Ishikawa (cell line): ENCODE measurements around the gene AVEN.

Experiments used
- CEBPB ChIP-seq: IDR thresholded peaks from 2 replicates; pipeline ENCODE4 v1.6.1; 2012
- CREB1 ChIP-seq: IDR thresholded peaks from 2 replicates; pipeline ENCODE4 v1.6.1; 2012; ENCODE audit warnings: low read depth
- EGR1 ChIP-seq: IDR thresholded peaks from 2 replicates; pipeline ENCODE4 v1.6.1; 2012
- EP300 ChIP-seq: IDR thresholded peaks from 2 replicates; pipeline ENCODE4 v1.6.1; 2012; ENCODE audit warnings: borderline replicate concordance
- FOXM1 ChIP-seq: IDR thresholded peaks from 2 replicates; pipeline ENCODE4 v1.6.1; 2012; ENCODE audit warnings: low read depth, borderline replicate concordance
- MAX ChIP-seq: IDR thresholded peaks from 2 replicates; pipeline ENCODE4 v1.6.1; 2012
- NFIC ChIP-seq: IDR thresholded peaks from 2 replicates; pipeline ENCODE4 v1.6.1; 2012
- RAD21 ChIP-seq: IDR thresholded peaks from 2 replicates; pipeline ENCODE4 v1.6.1; 2012; ENCODE audit warnings: low read depth
- REST ChIP-seq: IDR thresholded peaks from 2 replicates; pipeline ENCODE4 v1.6.1; 2012; ENCODE audit warnings: low read depth, mild to moderate bottlenecking
- TAF1 ChIP-seq: IDR thresholded peaks from 2 replicates; pipeline ENCODE4 v1.6.1; 2012; ENCODE audit warnings: low read depth, mild to moderate bottlenecking
- TCF12 ChIP-seq: IDR thresholded peaks from 2 replicates; pipeline ENCODE4 v1.6.1; 2012; ENCODE audit warnings: low read depth
- TEAD4 ChIP-seq: IDR thresholded peaks from 2 replicates; pipeline ENCODE4 v1.6.1; 2012
- USF1 ChIP-seq: IDR thresholded peaks from 2 replicates; pipeline ENCODE4 v1.6.1; 2012
- YY1 ChIP-seq: IDR thresholded peaks from 2 replicates; pipeline ENCODE4 v1.6.1; 2012; ENCODE audit warnings: low read depth
- ZBTB7A ChIP-seq: IDR thresholded peaks from 2 replicates; pipeline ENCODE4 v1.6.1; 2012; ENCODE audit warnings: low read depth

The AVEN gene

GRCh38 chr15:34013746-34014145 lies 25.3 kb downstream of the AVEN start:
- TF ChIP-seq ZBTB7A (no peak), USF1 (no peak), TAF1 (no peak), RAD21 (no peak), TEAD4 (no peak)

- TF ChIP-seq EGR1 (no peak), RAD21 (no peak), USF1 (no peak), TEAD4 (no peak), YY1 (no peak), CREB1 (no peak), EP300 (no peak), ZBTB7A (no peak), CEBPB (no peak), MAX (no peak), NFIC (no peak), TCF12 (no peak), TAF1 (no peak), REST (no peak), FOXM1 (no peak)
Observed at GRCh38 chr15:34012461-34013028, 26.5 kb downstream of the AVEN start.

- no peak for TF ChIP-seq MAX
- no peak for TF ChIP-seq EP300
- TF ChIP-seq TCF12 = no peak
- no peak for TF ChIP-seq EGR1
Observed at GRCh38 chr15:34011481-34011880, 27.5 kb downstream of the AVEN start.

- no peak for TF ChIP-seq REST
Observed at GRCh38 chr15:34010921-34011320, 28.1 kb downstream of the AVEN start.

GRCh38 chr15:34009656-34010055 lies 29.3 kb downstream of the AVEN start:
- TF ChIP-seq TCF12 (no peak), TEAD4 (no peak), RAD21 (no peak), EP300 (no peak), FOXM1 (no peak), USF1 (no peak), YY1 (no peak), TAF1 (no peak), MAX (no peak), EGR1 (no peak), CREB1 (no peak), ZBTB7A (no peak), REST (no peak), CEBPB (no peak), NFIC (no peak)
